ENCODE results near the gene CMKLR1.

CMKLR1 gene

GRCh38 chr12:108361606-108362005 lies 22.5 kb upstream of the CMKLR1 start:
- Mint-ChIP-seq H3K27me3 (ENCODE audit: low read depth) (peaks cover 18% of the 10 kb centered on the region), H3K36me3 (ENCODE audit: low read depth) (no peaks in the 10 kb centered on the region), H3K4me1 (peaks cover 16% of the 10 kb centered on the region), H3K27ac (no peak overlapping the region), H3K4me3 (no peak overlapping the region), H3K9me3 (no peaks in the 10 kb centered on the region)
- TF ChIP-seq, protein P1, sequence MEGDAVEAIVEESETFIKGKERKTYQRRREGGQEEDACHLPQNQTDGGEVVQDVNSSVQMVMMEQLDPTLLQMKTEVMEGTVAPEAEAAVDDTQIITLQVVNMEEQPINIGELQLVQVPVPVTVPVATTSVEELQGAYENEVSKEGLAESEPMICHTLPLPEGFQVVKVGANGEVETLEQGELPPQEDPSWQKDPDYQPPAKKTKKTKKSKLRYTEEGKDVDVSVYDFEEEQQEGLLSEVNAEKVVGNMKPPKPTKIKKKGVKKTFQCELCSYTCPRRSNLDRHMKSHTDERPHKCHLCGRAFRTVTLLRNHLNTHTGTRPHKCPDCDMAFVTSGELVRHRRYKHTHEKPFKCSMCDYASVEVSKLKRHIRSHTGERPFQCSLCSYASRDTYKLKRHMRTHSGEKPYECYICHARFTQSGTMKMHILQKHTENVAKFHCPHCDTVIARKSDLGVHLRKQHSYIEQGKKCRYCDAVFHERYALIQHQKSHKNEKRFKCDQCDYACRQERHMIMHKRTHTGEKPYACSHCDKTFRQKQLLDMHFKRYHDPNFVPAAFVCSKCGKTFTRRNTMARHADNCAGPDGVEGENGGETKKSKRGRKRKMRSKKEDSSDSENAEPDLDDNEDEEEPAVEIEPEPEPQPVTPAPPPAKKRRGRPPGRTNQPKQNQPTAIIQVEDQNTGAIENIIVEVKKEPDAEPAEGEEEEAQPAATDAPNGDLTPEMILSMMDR (IDR thresholded peaks at IDR 0.05; ENCODE audit: unreplicated experiment in 3 of 3): no peak

DNA sequence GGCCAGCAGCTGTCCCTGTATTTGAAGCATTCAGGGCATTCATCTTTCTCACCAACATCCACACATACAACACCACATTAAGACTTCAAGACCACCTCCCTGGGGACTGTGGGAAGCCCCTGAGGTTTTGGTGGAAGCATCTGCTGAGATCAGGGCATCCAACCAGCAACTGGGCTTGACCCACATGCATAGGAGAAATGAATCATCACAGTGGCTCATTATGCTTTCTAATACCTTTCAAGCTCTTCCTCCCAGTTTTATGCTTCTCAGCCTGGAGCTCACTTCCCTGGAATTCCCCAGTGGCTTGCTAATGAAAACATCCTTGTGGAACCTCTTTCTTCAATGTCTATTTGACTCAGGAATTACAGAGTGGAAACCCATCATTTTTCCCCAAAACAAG lies 21.4 kb upstream of the CMKLR1 start:
- TF ChIP-seq, protein P1 (IDR thresholded peaks at IDR 0.05; ENCODE audit: unreplicated experiment in 3 of 3): no peak
- no peaks in the 10 kb centered on the region for H3K36me3 Mint-ChIP-seq (ENCODE audit: low read depth)
- H3K4me1 Mint-ChIP-seq: peaks cover 16% of the 10 kb centered on the region
- no peak overlapping the region for H3K4me3 Mint-ChIP-seq
- H3K9me3 Mint-ChIP-seq: no peaks in the 10 kb centered on the region
- H3K27me3 Mint-ChIP-seq (ENCODE audit: low read depth): peaks cover 22% of the 10 kb centered on the region
- no peak overlapping the region for H3K27ac Mint-ChIP-seq

DNA sequence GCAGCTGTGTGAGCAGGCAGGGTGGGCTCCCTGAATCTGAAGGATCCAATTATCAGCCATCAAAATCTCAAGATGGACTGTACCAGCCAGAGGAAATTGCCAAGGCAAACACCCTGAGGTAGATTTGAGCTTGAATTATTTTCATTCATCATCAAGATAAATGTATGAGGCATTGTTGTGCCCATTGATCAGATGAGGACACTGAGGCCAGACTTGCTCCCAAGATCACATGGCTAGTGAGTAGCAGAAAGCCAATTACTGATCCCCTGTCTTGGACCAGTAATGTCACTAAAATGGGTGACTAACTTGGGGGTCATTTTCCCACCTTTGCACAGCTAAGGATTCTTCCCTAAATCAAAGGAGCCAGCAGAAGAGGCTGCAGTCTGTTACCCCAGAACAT lies 20.9 kb upstream of the CMKLR1 start:
- no peaks in the 10 kb centered on the region for H3K9me3 Mint-ChIP-seq
- TF ChIP-seq, protein P1 (IDR thresholded peaks at IDR 0.05; ENCODE audit: unreplicated experiment in 3 of 3): no peak
- H3K36me3 Mint-ChIP-seq (ENCODE audit: low read depth): no peaks in the 10 kb centered on the region
- H3K27ac Mint-ChIP-seq: no peak overlapping the region
- H3K4me3 Mint-ChIP-seq: no peak overlapping the region
- peaks cover 24% of the 10 kb centered on the region for H3K27me3 Mint-ChIP-seq (ENCODE audit: low read depth)
- H3K4me1 Mint-ChIP-seq: peaks cover 16% of the 10 kb centered on the region

DNA sequence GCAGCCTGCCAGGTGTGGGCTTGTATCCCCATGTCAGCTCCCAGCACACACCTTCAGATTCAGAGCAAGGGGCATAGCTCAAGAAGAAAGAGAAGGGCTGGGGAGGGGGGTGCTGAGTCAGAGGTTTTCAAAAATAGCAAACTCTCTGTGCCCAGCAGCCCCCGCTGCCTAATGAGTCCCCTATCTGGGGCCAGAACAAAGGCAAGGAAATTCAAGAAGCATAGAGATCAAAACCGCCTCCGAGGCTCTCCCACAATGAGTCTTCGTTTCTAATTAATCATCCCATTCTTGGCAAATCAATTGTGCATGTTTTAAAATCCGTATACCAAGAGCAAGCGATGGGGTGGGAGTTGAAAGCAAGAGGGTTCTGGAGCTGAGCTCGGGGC lies 19.5 kb upstream of the CMKLR1 start:
- H3K36me3 Mint-ChIP-seq (ENCODE audit: low read depth): no peaks in the 10 kb centered on the region
- H3K27ac Mint-ChIP-seq: no peak overlapping the region
- H3K4me3 Mint-ChIP-seq: no peak overlapping the region
- TF ChIP-seq, protein P1 (IDR thresholded peaks at IDR 0.05; ENCODE audit: unreplicated experiment in 3 of 3): no peak
- H3K9me3 Mint-ChIP-seq: no peaks in the 10 kb centered on the region
- peaks cover 16% of the 10 kb centered on the region for H3K4me1 Mint-ChIP-seq
- peaks cover 26% of the 10 kb centered on the region for H3K27me3 Mint-ChIP-seq (ENCODE audit: low read depth)

DNA sequence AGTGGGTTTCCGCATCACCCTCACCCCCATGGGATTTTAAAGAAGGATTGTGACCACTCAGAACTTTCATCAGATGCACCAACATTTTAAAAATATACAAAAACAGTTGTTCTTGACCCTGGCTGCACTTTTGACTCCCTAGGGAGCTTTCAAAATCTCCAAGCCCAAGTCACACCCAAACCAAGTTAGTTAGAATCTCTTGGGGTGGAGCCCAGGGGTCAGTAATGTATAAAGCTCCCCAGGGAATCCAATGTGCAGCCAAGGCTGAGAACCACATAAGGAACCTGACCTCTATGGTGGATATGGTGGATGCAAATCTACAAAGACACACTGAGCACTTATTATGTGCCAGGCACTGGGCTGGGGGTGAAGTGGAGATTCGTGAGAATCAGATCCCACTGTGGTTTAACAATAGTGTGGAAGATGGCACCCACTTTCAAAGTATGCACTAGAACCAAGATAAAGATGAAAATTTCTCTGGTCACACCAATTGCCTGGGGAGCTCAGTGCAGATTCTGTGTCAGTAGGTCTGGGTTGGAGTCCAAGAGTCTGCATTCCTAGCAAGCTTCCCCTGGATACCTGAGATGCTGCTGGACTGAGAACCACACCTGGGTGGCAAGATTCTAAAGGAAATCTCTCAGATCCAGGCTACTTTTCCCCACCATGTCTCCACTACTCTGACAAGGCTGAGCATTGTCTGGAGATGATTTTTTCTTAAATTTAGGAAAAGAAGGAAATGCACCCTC lies 18.9 kb upstream of the CMKLR1 start:
- H3K36me3 Mint-ChIP-seq (ENCODE audit: low read depth): no peaks in the 10 kb centered on the region
- peaks cover 26% of the 10 kb centered on the region for H3K27me3 Mint-ChIP-seq (ENCODE audit: low read depth)
- H3K4me1 Mint-ChIP-seq: peaks cover 16% of the 10 kb centered on the region
- no peaks in the 10 kb centered on the region for H3K9me3 Mint-ChIP-seq
- no peak overlapping the region for H3K27ac Mint-ChIP-seq
- H3K4me3 Mint-ChIP-seq: no peak overlapping the region
- TF ChIP-seq, protein P1 (IDR thresholded peaks at IDR 0.05; ENCODE audit: unreplicated experiment in 3 of 3): no peak
